Activated CD4-positive, CD25-positive, alpha-beta regulatory T cell treated with anti-CD3 and anti-CD28 coated beads, Interleukin-2, amount 50 U/mL, for 72 hours (primary cell): ENCODE data around the gene IL6R.
"Not testable (repeated sequence)": the region's sequence is repeated elsewhere in the genome, so short reads cannot be mapped to it uniquely, and the experiment has no call there.

Experiments
- DNase-seq: peaks from one replicate; pipeline ENCODE4 v3.0.0; 2021

The IL6R gene

GRCh38 chr1:154407198-154408091, 2.3 kb downstream of the IL6R start:
- no peak for DNase-seq

- no peak for DNase-seq
Measured at GRCh38 chr1:154408174-154408777, 3.1 kb downstream of the IL6R start.

- no peak for DNase-seq
Measured at GRCh38 chr1:154410185-154410827, 5.2 kb downstream of the IL6R start.

GRCh38 chr1:154411525-154411924, 6.4 kb downstream of the IL6R start:
- DNase-seq: no peak

- no peak for DNase-seq
Measured at GRCh38 chr1:154413177-154413783, 8.1 kb downstream of the IL6R start.

GRCh38 chr1:154414606-154415005, 9.5 kb downstream of the IL6R start:
- DNase-seq: no peak

- DNase-seq: no peak
Measured at GRCh38 chr1:154416471-154417337, 11.6 kb downstream of the IL6R start.

GRCh38 chr1:154417338-154417608, 12.1 kb downstream of the IL6R start:
- no peak for DNase-seq

GRCh38 chr1:154418062-154418921, 13.1 kb downstream of the IL6R start:
- DNase-seq: no peak

- no peak for DNase-seq
Measured at GRCh38 chr1:154418923-154419619, 13.9 kb downstream of the IL6R start.

- no peak for DNase-seq
Measured at GRCh38 chr1:154419620-154420571, 14.8 kb downstream of the IL6R start.

- no peak for DNase-seq
Measured at GRCh38 chr1:154420961-154421924, 16.1 kb downstream of the IL6R start.

GRCh38 chr1:154422049-154422448, 16.9 kb downstream of the IL6R start:
- DNase-seq: not testable (repeated sequence)

- no peak for DNase-seq
Measured at GRCh38 chr1:154422521-154422920, 17.4 kb downstream of the IL6R start.

GRCh38 chr1:154423304-154423987, 18.3 kb downstream of the IL6R start:
- DNase-seq: no peak

- no peak for DNase-seq
Measured at GRCh38 chr1:154423988-154424326, 18.8 kb downstream of the IL6R start.

GRCh38 chr1:154425172-154425571, 20.0 kb downstream of the IL6R start:
- DNase-seq: no peak
